ENCODE results near the gene BICD1. TPM values are rescaled to one million over a fixed set of nuclear protein-coding genes. Genes with fewer than 3 reads are reported as not detected.

Gene BICD1
- total and polyA plus RNA-seq, 2 donors (not counting 1 experiment from before 2014, with no cell fraction given): 15.2 to 93.5 TPM

- H3K27ac Mint-ChIP-seq: no peak overlapping the region
- CTCF ChIA-PET: interaction anchor here (0.6 kb wide), 1 partner anchor 132 kb away, joined by 3 read pairs; no protein-coding TSS in a partner anchor
These were observed 185.5 kb downstream of the BICD1 start for GRCh38 chr12:32292151-32292550.

More at GRCh38 chr12:32292151-32292550, 185.5 kb downstream of the BICD1 start:
- Histone ChIP-seq H3K4me3 (ENCODE audit: control extremely low read depth in 1 of 5, extremely low read depth in 1 of 5, insufficient read depth in 1 of 5, low read depth in 2 of 5, low read length in 4 of 5) (no peak overlapping the region), H3K9me3 (ENCODE audit: control extremely low read depth in 1 of 3, control insufficient read depth in 2 of 3, insufficient read depth in 1 of 3, low read length in 2 of 3) (peaks cover 0 to 5% (median 0%) of the 10 kb centered on the region in 3 donors), H3K27ac (ENCODE audit: low read length in 2 of 2) (no peak overlapping the region), H4K20me1 (ENCODE audit: control insufficient read depth, insufficient read depth, low read length, poor library complexity, severe bottlenecking) (no peaks in the 10 kb centered on the region), H3K4me2 (replicated peaks; ENCODE audit: low read depth, low read length, poor library complexity, severe bottlenecking) (no peak overlapping the region), H3K27me3 (replicated peaks in 1 of 4; ENCODE audit: control extremely low read depth in 1 of 4, control insufficient read depth in 3 of 4, insufficient read depth in 4 of 4, low read length in 3 of 4) (no peaks in the 10 kb centered on the region), H3K4me1 (ENCODE audit: control insufficient read depth in 2 of 2, insufficient read depth in 2 of 2, low read length in 2 of 2) (no peaks in the 10 kb centered on the region), H2AFZ (ENCODE audit: insufficient read depth, low read depth, low read length, poor library complexity, severe bottlenecking) (no peak overlapping the region), H3K36me3 (replicated peaks in 1 of 2; ENCODE audit: control extremely low read depth in 1 of 2, control insufficient read depth in 1 of 2, extremely low read depth in 1 of 2, insufficient read depth in 2 of 2, low read length in 1 of 2) (no peaks in the 10 kb centered on the region), H3K79me2 (ENCODE audit: control insufficient read depth, insufficient read depth, low read length) (peaks cover 3% of the 10 kb centered on the region), H3K9ac (ENCODE audit: low read length) (no peak overlapping the region)
- Mint-ChIP-seq H3K9me3 (ENCODE audit: insufficient read depth) (no peaks in the 10 kb centered on the region), H3K4me1 (peaks cover 16% of the 10 kb centered on the region), H3K27me3 (no peaks in the 10 kb centered on the region), H3K4me3 (no peak overlapping the region)
- intact Hi-C loops (cut with micrococcal nuclease): no loop called here
- 100% methylated on average over 2 of the region's 4 CpGs for WGBS (ENCODE audit: insufficient coverage)
- no peak for TF ChIP-seq CTCF (IDR thresholded peaks at IDR 0.05)
- TF ChIP-seq EZH2 (IDR thresholded peaks at IDR 0.05; ENCODE audit: borderline replicate concordance, insufficient read depth, low read depth, low read length, poor library complexity, severe bottlenecking): no peak
- ATAC-seq (ENCODE audit: low read depth): no peak
- DNase-seq: no peak
- POLR2A ChIA-PET: no interaction called here
